Stimulated activated naive CD8-positive, alpha-beta T cell treated with anti-CD3 and anti-CD28 coated beads, Interleukin-15, amount 100 ng/mL, for 72 hours (primary cell): ENCODE results near the gene SNRNP25.

Experiments
- ATAC-seq: fragments of 150-1000 bp; cut with Tn5 transposase; 2 replicates; pipeline ENCODE4 v1.10.0; 2021; ENCODE audit warnings: mild to moderate bottlenecking, moderate library complexity
- DNase-seq, 2 donors: peaks; one replicate each; pipeline ENCODE4 v3.0.0; 2021 to 2022
- H3K27ac Mint-ChIP-seq, 2 donors: one replicate each; pipeline ENCODE4 v1.8.0; 2022; ENCODE audit warnings: mild to moderate bottlenecking in 2 of 2, mixed read lengths in 2 of 2, moderate library complexity in 2 of 2
- H3K27me3 Mint-ChIP-seq: one replicate; pipeline ENCODE4 v1.8.0; 2022; ENCODE audit warnings: mixed read lengths
- H3K4me1 Mint-ChIP-seq: one replicate; pipeline ENCODE4 v1.8.0; 2022; ENCODE audit warnings: mild to moderate bottlenecking, mixed read lengths
- H3K4me3 Mint-ChIP-seq, 2 donors: one replicate each; pipeline ENCODE4 v1.8.0; 2022; ENCODE audit warnings: mild to moderate bottlenecking in 2 of 2, mixed read lengths in 2 of 2, moderate library complexity in 1 of 2
- H3K9me3 Mint-ChIP-seq, 2 donors: one replicate each; pipeline ENCODE4 v1.8.0; 2022; ENCODE audit warnings: mixed read lengths in 2 of 2

The SNRNP25 gene

GRCh38 chr16:92431-93339 lies 39.1 kb downstream of the SNRNP25 start:
- Mint-ChIP-seq H3K4me1 (peaks cover 11% of the 10 kb centered on the region), H3K27ac (peak overlapping the region in 1 of 2 donors; percentile 78), H3K4me3 (no peak overlapping the region), H3K27me3 (no peaks in the 10 kb centered on the region), H3K9me3 (no peaks in the 10 kb centered on the region)
- DNase-seq (no peak), ATAC-seq (no peak)

GRCh38 chr16:94918-95265 lies 41.3 kb downstream of the SNRNP25 start:
- no peaks in the 10 kb centered on the region for H3K27me3 Mint-ChIP-seq
- H3K27ac Mint-ChIP-seq, result peak overlapping the region in 1 of 2 donors; percentile 75
- ATAC-seq, result no peak
- H3K9me3 Mint-ChIP-seq, result no peaks in the 10 kb centered on the region
- DNase-seq, result no peak
- H3K4me3 Mint-ChIP-seq, result no peak overlapping the region
- peaks cover 14% of the 10 kb centered on the region for H3K4me1 Mint-ChIP-seq

GRCh38 chr16:96935-97381 lies 43.3 kb downstream of the SNRNP25 start:
- ATAC-seq (peak; percentile 97), DNase-seq (peak; percentile 93)
- Mint-ChIP-seq H3K4me1 (peaks cover 14% of the 10 kb centered on the region), H3K27me3 (no peaks in the 10 kb centered on the region), H3K4me3 (no peak overlapping the region), H3K9me3 (no peaks in the 10 kb centered on the region), H3K27ac (peak overlapping the region in 1 of 2 donors; percentile 80)

- H3K27ac Mint-ChIP-seq, result no peak overlapping the region
- no peak for DNase-seq
- peaks cover 14% of the 10 kb centered on the region for H3K4me1 Mint-ChIP-seq
- no peak overlapping the region for H3K4me3 Mint-ChIP-seq
- no peaks in the 10 kb centered on the region for H3K27me3 Mint-ChIP-seq
- H3K9me3 Mint-ChIP-seq, result no peaks in the 10 kb centered on the region
- no peak for ATAC-seq
Observed at GRCh38 chr16:97822-98221, 44.2 kb downstream of the SNRNP25 start.

GRCh38 chr16:100989-101388 lies 47.4 kb downstream of the SNRNP25 start:
- ATAC-seq, result no peak
- DNase-seq, result no peak

GRCh38 chr16:101586-101985 lies 48.0 kb downstream of the SNRNP25 start:
- peak overlapping the region in 1 of 2 donors; percentile 19 for H3K27ac Mint-ChIP-seq
- ATAC-seq, result no peak
- no peak overlapping the region for H3K4me3 Mint-ChIP-seq
- H3K4me1 Mint-ChIP-seq, result peaks cover 14% of the 10 kb centered on the region
- no peaks in the 10 kb centered on the region for H3K9me3 Mint-ChIP-seq
- no peak for DNase-seq
- H3K27me3 Mint-ChIP-seq, result no peaks in the 10 kb centered on the region

More at GRCh38 chr16:100989-101388, 47.4 kb downstream of the SNRNP25 start:
- no peak overlapping the region for H3K27ac Mint-ChIP-seq
- no peaks in the 10 kb centered on the region for H3K9me3 Mint-ChIP-seq
- peaks cover 14% of the 10 kb centered on the region for H3K4me1 Mint-ChIP-seq
- H3K4me3 Mint-ChIP-seq, result no peak overlapping the region
- H3K27me3 Mint-ChIP-seq, result no peaks in the 10 kb centered on the region

- H3K4me3 Mint-ChIP-seq, result no peak overlapping the region
- no peak for DNase-seq
- no peak for ATAC-seq
- no peaks in the 10 kb centered on the region for H3K27me3 Mint-ChIP-seq
- peaks cover 8% of the 10 kb centered on the region for H3K4me1 Mint-ChIP-seq
- no peaks in the 10 kb centered on the region for H3K9me3 Mint-ChIP-seq
- no peak overlapping the region for H3K27ac Mint-ChIP-seq
Observed at GRCh38 chr16:102060-102855, 48.6 kb downstream of the SNRNP25 start.

GRCh38 chr16:104355-104754 lies 50.7 kb downstream of the SNRNP25 start:
- ATAC-seq, result no peak
- DNase-seq, result no peak
- H3K4me1 Mint-ChIP-seq, result no peaks in the 10 kb centered on the region
- no peaks in the 10 kb centered on the region for H3K27me3 Mint-ChIP-seq
- H3K4me3 Mint-ChIP-seq, result no peak overlapping the region
- H3K9me3 Mint-ChIP-seq, result no peaks in the 10 kb centered on the region
- H3K27ac Mint-ChIP-seq, result no peak overlapping the region

GRCh38 chr16:104928-105327 lies 51.3 kb downstream of the SNRNP25 start:
- Mint-ChIP-seq H3K4me3 (no peak overlapping the region), H3K4me1 (no peaks in the 10 kb centered on the region), H3K27ac (no peak overlapping the region), H3K9me3 (no peaks in the 10 kb centered on the region), H3K27me3 (no peaks in the 10 kb centered on the region)
- no peak for DNase-seq
- no peak for ATAC-seq

- DNase-seq (no peak), ATAC-seq (no peak)
- no peaks in the 10 kb centered on the region for H3K27me3 Mint-ChIP-seq
- no peaks in the 10 kb centered on the region for H3K4me1 Mint-ChIP-seq
- H3K27ac Mint-ChIP-seq, result no peak overlapping the region
- H3K4me3 Mint-ChIP-seq, result no peak overlapping the region
- no peaks in the 10 kb centered on the region for H3K9me3 Mint-ChIP-seq
Observed at GRCh38 chr16:105521-105920, 51.9 kb downstream of the SNRNP25 start.

- Mint-ChIP-seq H3K4me3 (no peak overlapping the region), H3K9me3 (no peaks in the 10 kb centered on the region), H3K4me1 (no peaks in the 10 kb centered on the region), H3K27ac (no peak overlapping the region), H3K27me3 (no peaks in the 10 kb centered on the region)
- DNase-seq (peak; percentile 54 to 56), ATAC-seq (peak; percentile 84)
Observed at GRCh38 chr16:106623-107324, 53.1 kb downstream of the SNRNP25 start.
